HAP-1 (cell line): ENCODE data around the gene ZNF324B.
"Not testable (repeated sequence)": the region's sequence is repeated elsewhere in the genome, so short reads cannot be mapped to it uniquely, and the experiment has no call there.

ENCODE experiments used
- DNase-seq, 2 experiments: peaks; one replicate each; pipeline ENCODE4 v3.0.0-alpha.2; 2016 to 2020; ENCODE audit warnings: low spot score in 2 of 2
- H3K27me3 ChIP-seq: fragments of 250-450 bp; sonication (Bioruptor Pico); 2 replicates; pipeline ENCODE4 v1.5.1; 2020; ENCODE audit warnings: low read depth, mild to moderate bottlenecking, moderate library complexity
- H3K36me3 ChIP-seq: fragments of 250-450 bp; sonication (Bioruptor Pico); replicated peaks from 2 replicates; pipeline ENCODE4 v1.5.1; 2020; ENCODE audit warnings: mild to moderate bottlenecking
- H3K4me1 ChIP-seq: fragments of 250-450 bp; sonication (Bioruptor Pico); 2 replicates; pipeline ENCODE4 v1.5.1; 2020; ENCODE audit warnings: mild to moderate bottlenecking
- H3K4me3 ChIP-seq: fragments of 250-450 bp; sonication (Bioruptor Pico); 2 replicates; pipeline ENCODE4 v1.5.1; 2020; ENCODE audit warnings: mild to moderate bottlenecking, moderate library complexity
- H3K9me3 ChIP-seq: fragments of 250-450 bp; sonication (Bioruptor Pico); 2 replicates; pipeline ENCODE4 v1.5.1; 2020; ENCODE audit warnings: mild to moderate bottlenecking, moderate library complexity
- in situ Hi-C: fragments of 300-500 bp; cut with MboI; formaldehyde crosslinking; loops from 3 replicates; pipeline ENCODE4 v1.14.3; 2020; ENCODE audit warnings: low sequenced_read_pairs, inconsistent platforms, mixed read lengths

Gene ZNF324B

DNA sequence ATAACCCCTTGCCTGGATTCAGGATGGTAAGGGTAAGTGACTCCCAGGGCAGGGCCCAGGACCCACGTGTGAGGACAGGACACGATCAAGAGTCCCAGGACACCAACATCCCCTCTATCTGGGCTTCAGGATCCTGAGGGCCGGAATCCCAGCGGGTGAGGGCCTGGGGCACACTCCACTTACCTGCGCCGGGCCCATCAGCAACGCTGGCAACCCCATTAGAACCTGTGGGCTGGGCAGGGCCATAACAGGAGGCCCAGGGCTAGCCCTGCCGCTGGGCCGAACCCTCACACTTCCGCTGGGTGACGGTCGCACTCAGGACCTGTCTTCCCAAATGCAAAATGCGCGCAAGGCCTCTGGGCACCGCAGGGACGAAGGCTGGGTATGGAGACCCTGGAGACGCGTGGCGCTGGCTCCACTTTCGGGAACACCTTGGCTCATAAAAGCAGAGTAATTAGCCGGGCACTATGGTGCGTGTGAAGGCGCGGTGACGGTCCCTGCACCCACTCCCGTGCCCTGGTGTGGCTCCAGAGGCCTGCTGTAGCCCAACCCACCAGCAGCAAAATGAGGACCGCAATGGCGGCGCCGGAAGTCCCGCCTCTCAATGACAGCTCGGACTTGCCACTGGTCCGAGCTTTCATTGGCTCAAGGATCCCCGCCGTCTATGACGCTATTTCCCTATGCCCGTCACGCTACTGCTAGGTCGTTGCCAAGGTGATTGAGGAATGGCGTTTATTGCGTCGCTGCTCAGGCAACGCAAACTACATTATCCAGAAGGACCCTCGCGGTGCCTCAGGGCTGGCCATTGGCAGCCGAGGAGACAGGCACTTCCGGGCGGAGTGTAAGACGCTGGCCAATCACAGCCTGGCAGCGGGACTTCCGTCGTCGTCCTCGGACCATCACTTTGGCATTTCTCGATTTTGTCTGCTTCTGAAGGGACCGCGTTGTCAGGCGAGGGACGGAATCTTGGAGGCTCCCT lies 11.6 kb upstream of the ZNF324B start, which contains the start of gene ZNF132:
Gene ZNF132, minus strand, starts transcription at position 578 of the 979 bp plus-strand sequence. Its CDS starts 332 bp downstream, at position 246.
- no peak for DNase-seq
- no peaks in the 10 kb centered on the region for H3K4me1 ChIP-seq
- H3K9me3 ChIP-seq, result peaks cover 2% of the 10 kb centered on the region; the same call in 1 of the 2 replicates
- no peaks in the 10 kb centered on the region for H3K27me3 ChIP-seq
- in situ Hi-C loops, result no loop called here
- H3K36me3 ChIP-seq, result no peaks in the 10 kb centered on the region
- H3K4me3 ChIP-seq, result no peak within 1 kb of the TSS

DNA sequence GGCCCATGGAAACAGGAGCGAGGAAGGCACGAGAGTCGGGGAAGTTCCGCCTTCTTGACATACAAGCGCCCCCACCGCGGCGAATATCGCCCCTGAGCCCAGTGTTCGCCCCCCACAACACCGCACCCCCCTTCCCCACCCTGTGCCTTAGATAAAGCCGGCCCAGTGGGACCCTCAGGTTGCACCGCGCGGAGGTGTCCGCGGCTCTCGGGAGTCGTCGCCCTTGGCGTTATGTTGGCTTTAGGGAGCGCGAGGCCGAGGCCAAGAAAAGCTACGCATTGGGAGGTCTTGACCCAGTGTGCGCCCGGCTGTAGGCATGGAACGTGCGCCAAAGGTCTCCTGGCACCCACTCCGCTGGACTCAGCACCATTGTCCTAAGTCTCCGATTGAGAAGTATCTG lies 10.9 kb upstream of the ZNF324B start:
- no peak overlapping the region for H3K4me3 ChIP-seq
- in situ Hi-C loops, result no loop called here
- peaks cover 2% of the 10 kb centered on the region; the same call in 1 of the 2 replicates for H3K9me3 ChIP-seq

DNA sequence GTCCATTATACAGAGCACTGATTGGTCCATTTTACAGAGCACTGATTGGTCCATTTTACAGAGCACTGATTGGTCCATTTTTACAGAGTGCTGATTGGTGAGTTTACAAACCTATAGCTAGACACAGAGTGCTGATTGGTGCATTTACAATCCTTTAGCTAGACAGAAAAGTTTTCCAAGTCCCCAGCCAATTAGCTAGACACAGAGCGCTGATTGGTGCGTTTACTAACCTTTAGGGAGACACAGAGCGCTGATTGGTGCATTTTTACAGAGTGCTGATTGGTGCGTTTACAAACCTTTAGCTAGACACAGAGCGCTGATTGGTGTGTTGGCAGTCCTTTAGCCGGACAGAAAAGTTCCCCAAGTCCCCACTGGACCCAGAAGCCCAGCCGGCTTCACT lies 8.4 kb upstream of the ZNF324B start:
- in situ Hi-C loops, H3K4me1 ChIP-seq, H3K27me3 ChIP-seq, H3K4me3 ChIP-seq, H3K9me3 ChIP-seq, DNase-seq, H3K36me3 ChIP-seq: not testable (repeated sequence)

More for the DNA sequence above, 10.9 kb upstream of the ZNF324B start:
- H3K4me1 ChIP-seq, result no peaks in the 10 kb centered on the region
- H3K36me3 ChIP-seq, result no peaks in the 10 kb centered on the region
- DNase-seq, result no peak
- H3K27me3 ChIP-seq, result no peaks in the 10 kb centered on the region

DNA sequence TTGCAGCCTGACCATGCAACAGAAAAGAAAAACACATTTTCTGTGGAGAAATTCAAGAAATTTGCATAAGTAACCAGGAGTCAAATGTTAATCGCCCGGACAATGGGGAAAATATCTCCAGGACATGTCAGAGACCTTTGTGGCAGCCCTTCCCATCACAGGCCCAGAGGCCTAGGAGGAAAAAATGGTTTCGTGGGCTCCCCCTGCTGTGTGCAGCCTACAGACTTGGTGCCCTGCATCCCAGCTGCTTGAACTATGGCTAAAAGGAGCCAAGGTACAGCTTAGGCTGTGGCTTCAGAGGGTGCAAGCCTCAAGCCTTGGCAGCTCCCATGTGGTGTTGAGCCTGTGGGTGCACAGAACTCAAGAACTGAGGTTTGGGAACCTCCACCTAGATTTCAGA lies 2.6 kb upstream of the ZNF324B start:
- H3K36me3 ChIP-seq, H3K4me1 ChIP-seq, in situ Hi-C loops, H3K27me3 ChIP-seq, DNase-seq, H3K4me3 ChIP-seq: not testable (repeated sequence)
- H3K9me3 ChIP-seq, result peaks cover 16% of the 10 kb centered on the region

DNA sequence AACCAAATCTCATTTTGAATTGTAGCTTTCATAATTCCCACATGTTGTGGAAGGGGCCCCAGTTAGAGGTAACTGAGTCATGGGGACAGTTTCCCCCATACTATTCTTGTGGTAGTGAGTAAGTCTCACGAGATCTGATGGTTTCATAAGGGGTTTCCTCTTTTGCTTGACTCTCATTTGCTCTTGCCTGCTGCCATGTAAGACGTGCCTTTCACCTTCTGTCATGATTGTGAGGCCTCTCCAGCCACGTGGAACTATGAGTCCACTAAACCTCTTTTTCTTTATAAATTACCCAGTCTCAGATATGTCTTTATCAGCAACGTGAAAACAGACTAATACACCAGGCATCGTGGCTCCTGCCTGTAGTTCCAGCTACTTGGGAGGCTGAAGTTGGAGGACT lies 1.4 kb upstream of the ZNF324B start:
- in situ Hi-C loops, DNase-seq, H3K4me3 ChIP-seq, H3K27me3 ChIP-seq, H3K36me3 ChIP-seq, H3K4me1 ChIP-seq: not testable (repeated sequence)
- peaks cover 16% of the 10 kb centered on the region for H3K9me3 ChIP-seq

DNA sequence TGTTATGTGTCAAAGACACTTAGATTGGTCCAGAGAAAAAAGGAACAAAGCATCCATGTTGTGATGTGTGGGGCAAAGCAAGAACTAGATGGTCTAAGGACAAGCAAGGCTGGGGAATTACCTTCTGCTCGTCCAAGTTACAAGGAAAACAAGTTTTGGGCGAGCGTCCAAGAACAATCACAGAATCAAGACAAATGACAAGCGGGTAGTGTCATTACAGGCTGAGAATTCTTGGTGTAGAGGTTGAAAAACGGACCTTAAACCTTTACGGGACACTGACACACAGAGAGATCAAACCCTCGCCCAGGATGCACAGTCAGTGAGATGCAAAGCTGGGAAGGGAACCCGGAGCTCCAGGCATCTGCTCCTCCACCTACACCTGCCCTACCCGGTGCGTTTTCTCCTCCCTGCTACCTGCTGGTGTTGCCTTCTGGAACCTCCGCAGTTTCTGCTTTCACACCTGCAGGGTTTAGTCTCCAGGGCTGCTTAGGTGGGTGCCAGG lies 515 bp upstream of the ZNF324B start:
- Histone ChIP-seq H3K27me3 (no peaks in the 10 kb centered on the region), H3K9me3 (peaks cover 16% of the 10 kb centered on the region), H3K4me1 (peaks cover 3% of the 10 kb centered on the region; the same call in 1 of the 2 replicates), H3K4me3 (peak overlapping the region; percentile 81), H3K36me3 (no peaks in the 10 kb centered on the region; the same call in 1 of the 2 replicates)
- in situ Hi-C loops, result no loop called here
- no peak for DNase-seq

DNA sequence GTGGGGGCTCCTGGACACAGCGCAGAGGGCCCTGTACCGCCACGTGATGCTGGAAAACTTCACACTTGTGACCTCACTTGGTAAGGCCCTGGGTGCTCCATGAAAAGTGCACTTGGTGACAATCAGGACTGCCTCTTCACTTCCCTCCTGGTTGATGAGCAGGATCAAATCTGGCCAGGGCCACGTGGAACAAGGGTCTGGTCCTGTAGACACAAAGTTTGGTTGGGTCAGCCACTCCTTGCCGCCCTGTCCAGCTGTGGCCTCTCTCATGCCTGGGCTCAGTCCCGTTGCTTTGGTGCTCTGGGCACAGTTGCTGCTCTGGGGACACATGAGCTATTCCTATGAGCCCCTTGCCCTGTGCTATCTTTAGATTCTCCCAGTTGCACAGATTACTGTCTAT lies 2.3 kb downstream of the ZNF324B start:
- H3K4me3 ChIP-seq, result no peak overlapping the region
- peaks cover 3% of the 10 kb centered on the region for H3K9me3 ChIP-seq
- H3K27me3 ChIP-seq, result no peaks in the 10 kb centered on the region
- H3K36me3 ChIP-seq, result peaks cover 3% of the 10 kb centered on the region; the same call in 1 of the 2 replicates
- in situ Hi-C loops, result no loop called here
- H3K4me1 ChIP-seq, result peaks cover 3% of the 10 kb centered on the region; the same call in 1 of the 2 replicates
- no peak for DNase-seq

DNA sequence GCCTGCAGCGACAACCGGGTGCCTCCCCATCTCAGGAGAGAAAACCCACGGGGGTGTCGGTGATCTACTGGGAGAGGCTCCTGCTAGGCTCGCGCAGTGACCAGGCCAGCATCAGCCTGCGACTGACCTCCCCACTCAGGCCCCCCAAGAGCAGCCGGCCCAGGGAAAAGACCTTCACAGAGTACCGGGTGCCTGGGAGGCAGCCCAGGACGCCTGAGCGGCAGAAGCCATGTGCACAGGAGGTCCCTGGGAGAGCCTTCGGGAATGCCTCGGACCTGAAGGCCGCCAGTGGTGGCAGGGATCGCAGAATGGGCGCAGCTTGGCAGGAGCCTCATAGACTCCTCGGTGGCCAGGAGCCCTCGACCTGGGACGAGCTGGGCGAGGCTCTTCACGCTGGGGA lies 3.9 kb downstream of the ZNF324B start:
- DNase-seq, result no peak
- Histone ChIP-seq H3K4me3 (no peak overlapping the region), H3K27me3 (no peaks in the 10 kb centered on the region), H3K36me3 (peaks cover 6% of the 10 kb centered on the region; the same call in 1 of the 2 replicates), H3K4me1 (peaks cover 3% of the 10 kb centered on the region; the same call in 1 of the 2 replicates), H3K9me3 (no peaks in the 10 kb centered on the region; the same call in 1 of the 2 replicates)
- in situ Hi-C loops, result no loop called here

DNA sequence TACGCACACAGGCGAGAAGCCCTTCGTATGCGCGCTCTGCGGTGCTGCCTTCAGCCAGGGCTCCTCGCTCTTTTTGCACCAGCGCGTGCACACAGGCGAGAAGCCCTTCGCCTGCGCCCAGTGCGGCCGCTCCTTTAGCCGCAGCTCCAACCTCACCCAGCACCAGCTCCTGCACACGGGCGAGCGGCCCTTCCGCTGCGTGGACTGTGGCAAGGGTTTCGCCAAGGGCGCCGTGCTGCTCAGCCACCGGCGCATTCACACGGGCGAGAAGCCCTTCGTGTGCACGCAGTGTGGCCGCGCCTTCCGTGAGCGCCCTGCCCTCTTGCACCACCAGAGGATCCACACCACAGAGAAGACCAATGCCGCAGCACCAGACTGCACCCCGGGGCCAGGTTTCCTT lies 4.7 kb downstream of the ZNF324B start:
- H3K4me1 ChIP-seq, result peaks cover 7% of the 10 kb centered on the region
- in situ Hi-C loops, result no loop called here
- no peak for DNase-seq

DNA sequence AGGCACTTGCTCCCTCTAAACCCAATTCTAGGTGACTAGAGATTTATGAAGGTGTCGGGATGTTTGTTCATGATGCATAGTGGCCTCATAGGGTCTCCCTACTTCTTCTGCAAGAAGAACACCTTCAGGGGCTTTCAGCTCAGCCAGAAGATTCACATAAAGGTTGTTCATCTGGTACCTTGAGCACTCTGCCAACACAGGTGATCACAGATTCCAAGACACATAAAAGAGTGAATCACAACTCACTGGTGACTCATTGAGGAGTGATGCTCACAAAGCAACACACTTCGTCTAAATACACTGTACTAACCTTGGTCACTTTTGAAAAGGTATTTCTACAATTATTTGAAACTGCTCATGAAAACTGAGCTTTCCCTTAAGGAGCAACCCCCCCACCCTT lies 8.6 kb downstream of the ZNF324B start:
- peaks cover 13% of the 10 kb centered on the region for H3K4me1 ChIP-seq
- H3K27me3 ChIP-seq, result no peaks in the 10 kb centered on the region
- in situ Hi-C loops, result no loop called here
- no peaks in the 10 kb centered on the region; the same call in 1 of the 2 replicates for H3K9me3 ChIP-seq
- peaks cover 6% of the 10 kb centered on the region; the same call in 1 of the 2 replicates for H3K36me3 ChIP-seq
- DNase-seq, result no peak
- H3K4me3 ChIP-seq, result no peak overlapping the region

More for the DNA sequence above, 4.7 kb downstream of the ZNF324B start:
- H3K27me3 ChIP-seq, result no peaks in the 10 kb centered on the region
- no peaks in the 10 kb centered on the region; the same call in 1 of the 2 replicates for H3K9me3 ChIP-seq
- H3K4me3 ChIP-seq, result no peak overlapping the region
- peaks cover 6% of the 10 kb centered on the region; the same call in 1 of the 2 replicates for H3K36me3 ChIP-seq

DNA sequence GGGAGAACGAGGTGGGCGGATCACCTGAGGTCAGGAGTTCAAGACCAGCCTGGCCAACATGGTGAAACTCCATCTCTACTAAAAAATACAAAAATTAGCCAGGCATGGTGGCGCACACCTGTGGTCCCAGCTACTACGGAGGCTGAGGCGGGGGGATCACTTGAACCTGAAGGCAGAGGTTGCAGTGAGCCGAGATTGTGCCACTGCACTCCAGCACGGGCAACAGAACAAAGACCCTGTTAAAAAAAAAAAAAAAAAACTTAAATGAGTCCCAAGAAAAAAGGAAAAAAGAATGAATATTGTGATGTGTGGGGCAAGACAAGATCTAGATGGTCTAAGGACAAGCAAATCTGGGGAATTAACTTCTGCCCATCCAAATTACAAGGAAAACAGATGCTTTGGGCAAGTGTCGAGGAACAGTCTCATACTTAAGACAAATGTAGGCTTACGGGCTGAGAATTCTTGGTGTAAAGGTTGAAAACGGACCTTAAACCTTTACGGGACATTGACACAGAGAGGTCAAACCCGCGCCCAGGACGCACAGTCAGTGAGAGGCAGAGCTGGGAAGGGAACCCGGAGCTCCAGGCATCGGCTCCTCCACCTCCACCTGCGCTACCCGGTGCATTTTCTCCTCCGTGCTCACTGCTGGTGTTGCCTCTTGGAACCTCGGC lies 14.8 kb downstream of the ZNF324B start:
- DNase-seq, result no peak
- no peaks in the 10 kb centered on the region for H3K9me3 ChIP-seq
- no peaks in the 10 kb centered on the region; the same call in 1 of the 2 replicates for H3K36me3 ChIP-seq
- H3K27me3 ChIP-seq, result no peaks in the 10 kb centered on the region
- peak overlapping the region; percentile 78 for H3K4me3 ChIP-seq
- peaks cover 14% of the 10 kb centered on the region for H3K4me1 ChIP-seq
- in situ Hi-C loops, result no loop called here

DNA sequence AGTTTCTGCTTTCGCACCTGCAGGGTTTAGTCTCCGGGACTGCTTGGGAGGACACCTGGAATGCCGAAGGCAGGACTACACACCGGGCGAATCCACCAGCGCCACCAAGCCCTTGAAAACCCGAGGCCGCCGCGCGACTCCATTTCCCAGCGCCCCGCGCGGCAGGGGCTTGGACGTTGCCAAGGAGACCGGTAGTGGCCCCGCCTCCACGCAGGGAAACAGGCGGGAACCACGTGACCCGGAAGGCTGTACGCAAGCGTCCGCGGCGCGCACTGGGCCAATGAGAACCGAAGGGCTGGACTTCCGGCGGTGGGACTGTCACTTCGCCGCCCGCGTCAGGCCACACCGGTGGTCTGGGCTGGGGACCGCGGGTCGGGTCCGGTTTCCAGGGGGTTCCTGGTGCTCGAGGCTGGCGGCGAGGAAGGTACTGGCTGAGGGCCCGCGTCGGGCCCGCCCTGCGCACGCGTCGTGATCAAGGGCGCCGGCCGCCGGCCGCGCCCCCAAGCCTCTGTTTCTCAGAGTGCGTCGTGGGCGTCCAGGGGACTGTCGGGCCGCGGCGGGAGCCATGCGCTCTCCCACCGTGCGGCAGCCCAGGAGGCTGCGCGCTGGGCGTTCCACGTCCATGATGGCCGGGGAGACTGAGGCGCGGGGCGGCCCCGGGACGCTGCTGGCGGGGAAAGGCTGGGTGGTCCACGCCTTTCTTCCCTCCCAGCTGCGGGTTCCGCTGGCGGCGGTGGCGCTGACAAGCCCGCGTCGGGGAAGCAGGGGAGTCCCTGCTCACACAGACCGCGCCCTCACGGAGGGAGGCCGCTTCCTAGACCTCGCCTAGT lies 15.6 kb downstream of the ZNF324B start, which contains the start of gene ZNF324:
Gene ZNF324, plus strand, starts transcription at position 321 of the 830 bp plus-strand sequence. CDS start 2,106 bp downstream, outside the sequence.
- DNase-seq, result peak; percentile 95 to 99
- peaks cover 5% of the 10 kb centered on the region for H3K36me3 ChIP-seq
- H3K27me3 ChIP-seq, result no peaks in the 10 kb centered on the region
- in situ Hi-C loops, result no loop called here
- peaks cover 10% of the 10 kb centered on the region for H3K4me1 ChIP-seq
- peak within 1 kb of the TSS; percentile 78 for H3K4me3 ChIP-seq
- H3K9me3 ChIP-seq, result no peaks in the 10 kb centered on the region
